G401 (cell line): Measurements from ENCODE around the gene ZNF556. TPM values are rescaled to one million over a fixed set of nuclear protein-coding genes. Genes with fewer than 3 reads are reported as not detected.
"Not testable (repeated sequence)": the region's sequence is repeated elsewhere in the genome, so short reads cannot be mapped to it uniquely, and the experiment has no call there.

ENCODE experiments used
- DNase-seq: peaks from one replicate; pipeline ENCODE4 v3.0.0-alpha.2; 2015; ENCODE audit warnings: low spot score
- in situ Hi-C: cut with HindIII; loops from 2 replicates; pipeline ENCODE4 v1.10.0; 2016; ENCODE audit warnings: low sequenced_read_pairs, mixed read lengths
- total RNA-seq: library from RNA; depleted of rRNA; stranded (reverse); fragments of >200 nt; shearing (Covaris generic); gene quantifications from 2 replicates; pipeline ENCODE4 v1.2.3, GENCODE V29; 2014; rRNA removed

The ZNF556 gene
- total RNA-seq, 1 experiment from 2014 or later: 0.31 TPM

- peak; percentile 100 for DNase-seq
- in situ Hi-C loops: no loop called here
These were observed 33.4 kb downstream of the ZNF556 start, which contains the start of gene ZNF57 for GRCh38 chr19:2900296-2901252. TSS of gene ZNF57 (plus strand) at chr19:2900928. CDS start at chr19:2901046, 118 bp downstream.

- DNase-seq: no peak
- in situ Hi-C loops: no loop called here
These were observed 35.6 kb downstream of the ZNF556 start for GRCh38 chr19:2902590-2903218.

GRCh38 chr19:2903326-2903725 lies 36.2 kb downstream of the ZNF556 start:
- in situ Hi-C loops, DNase-seq: not testable (repeated sequence)

- no peak for DNase-seq
- in situ Hi-C loops: no loop called here
These were observed 38.9 kb downstream of the ZNF556 start for GRCh38 chr19:2905918-2906519.

- in situ Hi-C loops: no loop called here
- no peak for DNase-seq
These were observed 39.6 kb downstream of the ZNF556 start for GRCh38 chr19:2906631-2907195.

GRCh38 chr19:2912306-2912705 lies 45.2 kb downstream of the ZNF556 start:
- in situ Hi-C loops: no loop called here
- DNase-seq: no peak

GRCh38 chr19:2917275-2918184 lies 50.4 kb downstream of the ZNF556 start:
- DNase-seq: no peak
- in situ Hi-C loops: no loop called here

GRCh38 chr19:2922987-2923386 lies 55.9 kb downstream of the ZNF556 start:
- no peak for DNase-seq
- in situ Hi-C loops: no loop called here

GRCh38 chr19:2923510-2923909 lies 56.4 kb downstream of the ZNF556 start:
- in situ Hi-C loops: no loop called here
- peak; percentile 53 for DNase-seq

- in situ Hi-C loops: no loop called here
- no peak for DNase-seq
These were observed 59.4 kb downstream of the ZNF556 start for GRCh38 chr19:2926341-2927031.

- no peak for DNase-seq
- in situ Hi-C loops: no loop called here
These were observed 59.9 kb downstream of the ZNF556 start for GRCh38 chr19:2927032-2927430.

Other genes starting within 250 kb of the ZNF556 start
- 7.3 and 9.2 TPM in 2 replicates for gene GNG7, start 164.6 kb upstream of the ZNF556 start, total RNA-seq
- gene DIRAS1, start 146.0 kb upstream of the ZNF556 start, total RNA-seq: 13.5 and 13.7 TPM in 2 replicates
- 61.7 and 90.3 TPM in 2 replicates for gene SLC39A3, start 127.3 kb upstream of the ZNF556 start, total RNA-seq
- 133 and 143 TPM in 2 replicates for gene SGTA, start 84.1 kb upstream of the ZNF556 start, total RNA-seq
- 278 and 385 TPM in 2 replicates for gene THOP1, start 81.8 kb upstream of the ZNF556 start, total RNA-seq
- gene ZNF554, start 47.5 kb upstream of the ZNF556 start, total RNA-seq: 4.1 and 6.1 TPM in 2 replicates
- gene ZNF555, start 25.9 kb upstream of the ZNF556 start, total RNA-seq: 5.3 and 19.0 TPM in 2 replicates
- 12.0 and 20.8 TPM in 2 replicates for gene ZNF57, start 33.6 kb downstream of the ZNF556 start, total RNA-seq
- 6.5 and 7.1 TPM in 2 replicates for gene ZNF77, start 77.6 kb downstream of the ZNF556 start, total RNA-seq
- gene TLE6, start 110.2 kb downstream of the ZNF556 start, total RNA-seq: 2.7 and 10.4 TPM in 2 replicates
- gene TLE2, start 161.9 kb downstream of the ZNF556 start, total RNA-seq: 10.2 and 11.7 TPM in 2 replicates
- 292 and 378 TPM in 2 replicates for gene TLE5, start 195.2 kb downstream of the ZNF556 start, total RNA-seq
- gene GNA11, start 227.0 kb downstream of the ZNF556 start, total RNA-seq: 42.9 and 44.0 TPM in 2 replicates